Nephron (organoid): ENCODE measurements around the gene TENM4.

Source experiments
- H3K27ac Mint-ChIP-seq, 3 experiments: 2 replicates each; pipeline ENCODE4 v1.8.0; 2020; ENCODE audit warnings: mixed read lengths in 3 of 3, mild to moderate bottlenecking in 2 of 3, moderate library complexity in 1 of 3
- H3K27me3 Mint-ChIP-seq: 2 replicates; pipeline ENCODE4 v1.8.0; 2021; ENCODE audit warnings: low read depth, mild to moderate bottlenecking, moderate library complexity, mixed read lengths
- H3K36me3 Mint-ChIP-seq: 2 replicates; pipeline ENCODE4 v1.8.0; 2020; ENCODE audit warnings: low read depth, mixed read lengths
- H3K4me1 Mint-ChIP-seq: 2 replicates; pipeline ENCODE4 v1.8.0; 2020; ENCODE audit warnings: mixed read lengths
- H3K4me3 Mint-ChIP-seq, 3 experiments: 2 replicates each; pipeline ENCODE4 v1.8.0; 2020; ENCODE audit warnings: mild to moderate bottlenecking in 3 of 3, mixed read lengths in 3 of 3, moderate library complexity in 2 of 3
- H3K9me3 Mint-ChIP-seq: 2 replicates; pipeline ENCODE4 v1.8.0; 2020; ENCODE audit warnings: mixed read lengths
- TF ChIP-seq, protein P1 (sequence below), 3 experiments: fragments of 200-600 bp; sonication (generic); IDR thresholded peaks; one replicate each; pipeline ENCODE4 v1.5.0; 2021; ENCODE audit warnings: antibody characterized with exemption in 3 of 3; ENCODE audit not compliant: unreplicated experiment in 3 of 3

The TENM4 gene

DNA sequence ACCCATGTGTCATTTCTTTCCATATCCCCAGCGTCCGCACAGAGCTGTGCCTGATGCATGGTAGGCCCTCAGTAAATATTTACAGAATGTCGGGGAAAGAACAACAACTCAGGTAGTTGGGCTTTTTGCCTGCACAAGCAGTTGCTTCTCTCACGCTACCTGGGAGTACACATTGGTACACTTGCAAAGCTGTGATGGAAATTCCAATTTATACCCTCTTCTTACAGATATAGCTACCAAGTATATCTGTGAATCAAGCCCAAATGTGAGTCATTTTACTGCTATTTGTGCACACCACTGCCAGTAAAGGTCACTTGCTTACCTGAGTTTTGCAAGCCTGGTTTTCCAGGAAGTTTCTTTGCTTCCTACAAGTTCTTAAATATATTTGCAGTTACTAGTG, 533.2 kb downstream of the TENM4 start:
- H3K9me3 Mint-ChIP-seq: no peaks in the 10 kb centered on the region
- H3K36me3 Mint-ChIP-seq: peaks cover 2% of the 10 kb centered on the region
- no peak overlapping the region for H3K27ac Mint-ChIP-seq
- H3K27me3 Mint-ChIP-seq: no peaks in the 10 kb centered on the region
- peaks cover 4% of the 10 kb centered on the region for H3K4me1 Mint-ChIP-seq
- no peak overlapping the region for H3K4me3 Mint-ChIP-seq
- TF ChIP-seq, protein P1, sequence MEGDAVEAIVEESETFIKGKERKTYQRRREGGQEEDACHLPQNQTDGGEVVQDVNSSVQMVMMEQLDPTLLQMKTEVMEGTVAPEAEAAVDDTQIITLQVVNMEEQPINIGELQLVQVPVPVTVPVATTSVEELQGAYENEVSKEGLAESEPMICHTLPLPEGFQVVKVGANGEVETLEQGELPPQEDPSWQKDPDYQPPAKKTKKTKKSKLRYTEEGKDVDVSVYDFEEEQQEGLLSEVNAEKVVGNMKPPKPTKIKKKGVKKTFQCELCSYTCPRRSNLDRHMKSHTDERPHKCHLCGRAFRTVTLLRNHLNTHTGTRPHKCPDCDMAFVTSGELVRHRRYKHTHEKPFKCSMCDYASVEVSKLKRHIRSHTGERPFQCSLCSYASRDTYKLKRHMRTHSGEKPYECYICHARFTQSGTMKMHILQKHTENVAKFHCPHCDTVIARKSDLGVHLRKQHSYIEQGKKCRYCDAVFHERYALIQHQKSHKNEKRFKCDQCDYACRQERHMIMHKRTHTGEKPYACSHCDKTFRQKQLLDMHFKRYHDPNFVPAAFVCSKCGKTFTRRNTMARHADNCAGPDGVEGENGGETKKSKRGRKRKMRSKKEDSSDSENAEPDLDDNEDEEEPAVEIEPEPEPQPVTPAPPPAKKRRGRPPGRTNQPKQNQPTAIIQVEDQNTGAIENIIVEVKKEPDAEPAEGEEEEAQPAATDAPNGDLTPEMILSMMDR (IDR thresholded peaks at IDR 0.05; ENCODE audit: unreplicated experiment in 3 of 3): no peak

DNA sequence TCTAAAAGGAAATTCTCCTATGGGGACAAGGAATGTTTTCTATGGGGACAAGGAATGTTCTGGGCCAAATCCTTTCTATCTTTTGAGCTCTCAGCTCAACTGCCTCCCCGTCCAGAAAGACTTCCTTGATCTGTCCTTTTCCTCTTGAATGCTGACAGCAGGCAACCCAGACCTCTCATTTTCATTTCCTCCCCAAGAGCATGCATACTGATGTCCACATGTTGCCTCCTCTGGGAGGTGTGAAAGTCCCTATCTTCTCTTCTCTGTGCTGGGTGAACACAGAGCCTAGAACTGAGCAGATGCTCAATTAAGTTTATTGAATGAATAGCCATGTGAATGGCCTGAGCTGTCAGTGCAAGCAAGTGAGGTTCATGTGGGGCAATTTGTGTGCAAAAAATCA, 534.3 kb downstream of the TENM4 start:
- TF ChIP-seq, protein P1 (IDR thresholded peaks at IDR 0.05; ENCODE audit: unreplicated experiment in 3 of 3): no peak
- Mint-ChIP-seq H3K4me3 (no peak overlapping the region), H3K27ac (peak overlapping the region in 1 of 3 experiments; percentile 31), H3K9me3 (no peaks in the 10 kb centered on the region), H3K36me3 (peaks cover 13% of the 10 kb centered on the region), H3K27me3 (no peaks in the 10 kb centered on the region), H3K4me1 (peaks cover 4% of the 10 kb centered on the region)

DNA sequence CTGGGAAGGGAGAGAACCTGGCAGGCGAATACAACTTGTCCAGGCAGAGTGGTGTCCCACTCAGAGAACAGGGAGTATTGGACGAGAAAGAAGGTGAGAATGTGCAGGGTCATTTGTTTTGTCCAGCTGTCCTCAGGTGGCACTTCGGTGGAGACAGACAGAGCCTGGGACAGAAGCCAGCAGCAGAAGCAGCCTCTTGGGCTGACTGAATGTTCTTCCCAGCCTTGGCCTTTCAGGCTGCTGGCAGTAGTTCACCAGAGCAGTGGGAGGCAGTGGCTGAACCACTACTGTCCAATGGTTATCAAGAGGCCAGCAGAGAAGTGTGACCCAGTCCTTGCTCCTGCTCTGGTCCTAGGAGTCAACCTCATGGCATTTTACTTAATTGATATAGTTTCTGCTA, 535.1 kb downstream of the TENM4 start:
- peaks cover 2% of the 10 kb centered on the region for H3K4me1 Mint-ChIP-seq
- TF ChIP-seq, protein P1 (IDR thresholded peaks at IDR 0.05; ENCODE audit: unreplicated experiment in 3 of 3): no peak
- H3K27me3 Mint-ChIP-seq: no peaks in the 10 kb centered on the region
- H3K9me3 Mint-ChIP-seq: no peaks in the 10 kb centered on the region
- H3K27ac Mint-ChIP-seq: no peak overlapping the region
- no peak overlapping the region for H3K4me3 Mint-ChIP-seq
- H3K36me3 Mint-ChIP-seq: peaks cover 18% of the 10 kb centered on the region

DNA sequence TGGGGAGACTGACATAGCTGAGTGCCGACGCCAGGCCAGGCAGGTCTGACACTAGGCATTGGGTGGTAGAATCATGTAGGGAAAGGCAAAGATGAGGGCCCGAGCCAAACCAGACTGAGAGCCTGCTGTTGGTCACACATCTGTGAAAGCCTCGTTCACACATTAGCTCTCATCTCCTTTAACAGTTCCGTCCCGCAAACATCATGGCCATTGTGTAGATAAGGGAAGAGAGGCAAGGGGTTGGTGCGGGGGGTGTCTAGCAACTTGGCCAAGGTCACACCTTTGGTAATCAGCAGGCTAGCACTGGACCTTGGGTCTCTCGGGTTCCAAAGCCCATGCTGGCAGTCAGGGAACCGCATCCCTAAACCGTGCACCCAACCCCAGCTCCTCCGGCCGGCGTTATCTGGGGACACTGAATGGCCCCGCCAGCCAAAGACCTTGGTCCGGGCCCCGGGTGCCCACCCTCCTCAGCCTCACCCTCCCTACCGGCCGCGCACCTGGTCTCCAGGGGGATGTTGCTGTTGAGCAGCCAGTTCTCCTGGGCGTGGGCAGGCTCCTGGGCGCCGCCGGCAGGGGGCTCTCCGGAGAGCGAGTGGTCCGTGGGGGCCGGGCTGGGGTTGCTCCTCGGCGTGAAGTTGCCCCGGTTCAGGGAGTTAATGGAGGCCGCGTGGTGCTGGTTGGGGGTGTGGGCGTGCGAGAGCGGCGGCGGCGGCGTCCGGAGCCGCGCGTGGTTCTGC, 537.9 kb downstream of the TENM4 start:
- Mint-ChIP-seq H3K4me1 (no peaks in the 10 kb centered on the region), H3K9me3 (no peaks in the 10 kb centered on the region), H3K27ac (no peak overlapping the region), H3K4me3 (no peak overlapping the region), H3K36me3 (peaks cover 30% of the 10 kb centered on the region), H3K27me3 (no peaks in the 10 kb centered on the region)
- TF ChIP-seq, protein P1 (IDR thresholded peaks at IDR 0.05; ENCODE audit: unreplicated experiment in 3 of 3): no peak

DNA sequence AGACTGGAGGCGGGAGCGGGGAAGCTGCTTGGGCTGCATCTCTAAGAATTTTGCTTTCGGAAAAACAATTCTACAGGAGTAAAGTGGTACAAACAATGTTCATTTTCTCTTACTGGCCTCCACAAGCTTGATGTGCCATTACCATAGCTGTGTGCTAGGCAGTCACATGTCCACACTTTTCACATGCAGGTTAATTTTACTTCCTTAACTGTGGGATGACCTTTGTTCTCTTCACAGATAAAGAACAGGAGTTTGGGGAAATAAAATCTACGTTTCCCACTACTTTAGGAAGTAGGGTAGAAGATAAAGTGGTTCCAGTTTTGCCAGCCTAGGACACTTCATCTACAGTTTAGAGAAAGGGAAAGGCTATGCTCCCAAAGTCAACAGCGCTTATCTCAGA, 539.0 kb downstream of the TENM4 start:
- Mint-ChIP-seq H3K27me3 (no peaks in the 10 kb centered on the region), H3K4me1 (no peaks in the 10 kb centered on the region), H3K36me3 (peaks cover 36% of the 10 kb centered on the region), H3K4me3 (no peak overlapping the region), H3K9me3 (no peaks in the 10 kb centered on the region), H3K27ac (no peak overlapping the region)
- TF ChIP-seq, protein P1 (IDR thresholded peaks at IDR 0.05; ENCODE audit: unreplicated experiment in 3 of 3): no peak

DNA sequence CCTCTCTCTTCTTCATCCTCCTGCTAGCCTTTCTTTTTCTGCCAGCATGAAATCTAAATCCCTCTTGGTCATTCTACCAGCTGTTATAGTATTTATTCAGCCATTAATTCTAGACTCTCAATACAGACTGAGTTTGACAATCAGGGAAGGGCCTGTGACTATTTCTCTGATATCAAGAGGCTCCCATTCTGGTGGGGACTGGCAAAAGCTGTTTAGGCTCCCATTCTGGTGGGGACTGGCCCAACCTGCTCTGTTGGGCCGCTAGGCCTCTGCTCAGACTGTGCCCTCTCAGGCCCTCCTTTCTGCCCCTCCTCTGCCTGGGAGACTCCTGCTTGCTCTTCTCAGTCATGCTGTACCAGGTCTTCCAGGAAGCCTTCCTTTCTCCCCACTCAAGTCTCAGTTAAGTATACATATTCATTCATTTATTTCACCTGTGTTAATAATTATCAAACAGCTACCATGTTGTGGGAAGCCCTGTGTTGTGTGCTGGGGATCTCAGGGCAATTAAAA, 542.5 kb downstream of the TENM4 start:
- TF ChIP-seq, protein P1 (IDR thresholded peaks at IDR 0.05; ENCODE audit: unreplicated experiment in 3 of 3): no peak
- peak overlapping the region in 1 of 3 experiments; percentile 72 for H3K27ac Mint-ChIP-seq
- peaks cover 36% of the 10 kb centered on the region for H3K36me3 Mint-ChIP-seq
- H3K27me3 Mint-ChIP-seq: no peaks in the 10 kb centered on the region
- no peaks in the 10 kb centered on the region for H3K4me1 Mint-ChIP-seq
- no peak overlapping the region for H3K4me3 Mint-ChIP-seq
- H3K9me3 Mint-ChIP-seq: no peaks in the 10 kb centered on the region
